GM12878 (cell line): ENCODE results near the gene SPTBN1.
"Not testable (repeated sequence)": the region's sequence is repeated elsewhere in the genome, so short reads cannot be mapped to it uniquely, and the experiment has no call there.

Experiments used
- BRCA1 ChIP-seq: IDR thresholded peaks from 2 replicates; pipeline ENCODE4 v1.6.1; 2011; ENCODE audit warnings: low read depth, low read length, improper control_type of control experiment
- CEBPB ChIP-seq, 2 experiments: fragments of 150-350 bp in 1 of 2; IDR thresholded peaks; 2 replicates each; pipeline ENCODE4 v1.6.1; 2012 to 2014; ENCODE audit warnings: low read depth in 2 of 2, low read length in 2 of 2, borderline replicate concordance in 1 of 2, inconsistent platforms in 1 of 2
- CREB1 ChIP-seq: IDR thresholded peaks from 2 replicates; pipeline ENCODE4 v1.6.1; 2012; ENCODE audit warnings: low read depth, mild to moderate bottlenecking, inconsistent platforms
- POLR2A ChIP-seq: IDR thresholded peaks from 2 replicates; pipeline ENCODE4 v1.6.1; 2011; ENCODE audit warnings: low read depth, mild to moderate bottlenecking, low read length
- POLR2AphosphoS5 ChIP-seq: IDR thresholded peaks from 2 replicates; pipeline ENCODE4 v1.6.1; 2011; ENCODE audit warnings: mild to moderate bottlenecking, low read length, inconsistent platforms
- RCOR1 ChIP-seq: conservative IDR thresholded peaks from 2 replicates; pipeline ENCODE4 v1.6.1; 2012; ENCODE audit warnings: low read depth, low read length, improper control_type of control experiment
- RFX5 ChIP-seq: IDR thresholded peaks from 2 replicates; pipeline ENCODE4 v1.6.1; 2011; ENCODE audit warnings: low read depth, low read length, improper control_type of control experiment
- SIN3A ChIP-seq: IDR thresholded peaks from 2 replicates; pipeline ENCODE4 v1.6.1; 2012; ENCODE audit warnings: low read depth, low read length, improper control_type of control experiment
- ZSCAN29 ChIP-seq: fragments of 450-650 bp; IDR thresholded peaks from 2 replicates; pipeline ENCODE4 v1.6.1; 2017; ENCODE audit warnings: mild to moderate bottlenecking, moderate library complexity
- TF ChIP-seq, protein P1 (sequence below): IDR thresholded peaks from 2 replicates; pipeline ENCODE4 v1.6.1; 2011; ENCODE audit warnings: borderline replicate concordance, low read depth, mild to moderate bottlenecking, moderate library complexity, mixed read lengths, low read length; ENCODE audit not compliant: insufficient read depth; ENCODE audit errors: extremely low read length
- TF ChIP-seq, protein P2 (sequence below): fragments of 450-650 bp; IDR thresholded peaks from 2 replicates; pipeline ENCODE4 v1.6.1; 2017; ENCODE audit warnings: antibody characterized with exemption, mild to moderate bottlenecking, moderate library complexity
- TF ChIP-seq, protein P3 (sequence below), 3 experiments: IDR thresholded peaks in 2 of 3; conservative IDR thresholded peaks in 1 of 3; 2 replicates each; pipeline ENCODE4 v1.5.1; 2011; ENCODE audit warnings: low read depth in 3 of 3, low read length in 3 of 3, mild to moderate bottlenecking in 3 of 3, control low read depth in 2 of 3, moderate library complexity in 2 of 3, inconsistent platforms in 1 of 3, mixed read lengths in 1 of 3; ENCODE audit not compliant: control insufficient read depth in 2 of 3, insufficient read depth in 1 of 3; ENCODE audit errors: extremely low read depth in 1 of 3
- TF ChIP-seq, protein P4 (sequence below): IDR thresholded peaks from 2 replicates; pipeline ENCODE4 v1.6.1; 2012; ENCODE audit warnings: low read length, inconsistent platforms
- TF ChIP-seq, protein P5 (sequence below): IDR thresholded peaks from 2 replicates; pipeline ENCODE4 v1.6.1; 2011; ENCODE audit warnings: low read depth, low read length, improper control_type of control experiment, borderline replicate concordance

DNA sequence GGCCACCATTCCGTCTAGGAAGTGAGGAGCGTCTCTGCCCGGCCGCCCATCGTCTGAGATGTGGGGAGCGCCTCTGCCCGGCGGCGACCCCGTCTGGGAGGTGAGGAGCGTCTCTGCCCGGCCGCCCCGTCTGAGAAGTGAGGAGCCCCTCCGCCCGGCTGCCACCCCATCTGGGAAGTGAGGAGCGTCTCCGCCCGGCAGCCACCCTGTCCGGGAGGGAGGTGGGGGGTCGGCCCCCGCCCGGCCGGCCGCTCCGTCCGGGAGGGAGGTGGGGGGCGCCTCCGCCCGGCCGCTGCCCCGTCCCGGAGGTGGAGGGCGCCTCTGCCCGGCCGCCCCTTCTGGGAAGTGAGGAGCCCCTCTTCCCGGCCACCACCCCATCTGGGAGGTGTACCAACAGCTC, 242.8 kb downstream of the SPTBN1 start:
- not testable (repeated sequence) for TF ChIP-seq POLR2A; POLR2AphosphoS5; SIN3A; RCOR1; ZSCAN29; RFX5; BRCA1; CREB1; CEBPB (IDR thresholded peaks at IDR 0.05; ENCODE audit: borderline replicate concordance in 1 of 2, low read depth in 2 of 2, low read length in 2 of 2)
- TF ChIP-seq, protein P1, sequence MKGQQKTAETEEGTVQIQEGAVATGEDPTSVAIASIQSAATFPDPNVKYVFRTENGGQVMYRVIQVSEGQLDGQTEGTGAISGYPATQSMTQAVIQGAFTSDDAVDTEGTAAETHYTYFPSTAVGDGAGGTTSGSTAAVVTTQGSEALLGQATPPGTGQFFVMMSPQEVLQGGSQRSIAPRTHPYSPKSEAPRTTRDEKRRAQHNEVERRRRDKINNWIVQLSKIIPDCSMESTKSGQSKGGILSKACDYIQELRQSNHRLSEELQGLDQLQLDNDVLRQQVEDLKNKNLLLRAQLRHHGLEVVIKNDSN, result not testable (repeated sequence)
- TF ChIP-seq, protein P2, sequence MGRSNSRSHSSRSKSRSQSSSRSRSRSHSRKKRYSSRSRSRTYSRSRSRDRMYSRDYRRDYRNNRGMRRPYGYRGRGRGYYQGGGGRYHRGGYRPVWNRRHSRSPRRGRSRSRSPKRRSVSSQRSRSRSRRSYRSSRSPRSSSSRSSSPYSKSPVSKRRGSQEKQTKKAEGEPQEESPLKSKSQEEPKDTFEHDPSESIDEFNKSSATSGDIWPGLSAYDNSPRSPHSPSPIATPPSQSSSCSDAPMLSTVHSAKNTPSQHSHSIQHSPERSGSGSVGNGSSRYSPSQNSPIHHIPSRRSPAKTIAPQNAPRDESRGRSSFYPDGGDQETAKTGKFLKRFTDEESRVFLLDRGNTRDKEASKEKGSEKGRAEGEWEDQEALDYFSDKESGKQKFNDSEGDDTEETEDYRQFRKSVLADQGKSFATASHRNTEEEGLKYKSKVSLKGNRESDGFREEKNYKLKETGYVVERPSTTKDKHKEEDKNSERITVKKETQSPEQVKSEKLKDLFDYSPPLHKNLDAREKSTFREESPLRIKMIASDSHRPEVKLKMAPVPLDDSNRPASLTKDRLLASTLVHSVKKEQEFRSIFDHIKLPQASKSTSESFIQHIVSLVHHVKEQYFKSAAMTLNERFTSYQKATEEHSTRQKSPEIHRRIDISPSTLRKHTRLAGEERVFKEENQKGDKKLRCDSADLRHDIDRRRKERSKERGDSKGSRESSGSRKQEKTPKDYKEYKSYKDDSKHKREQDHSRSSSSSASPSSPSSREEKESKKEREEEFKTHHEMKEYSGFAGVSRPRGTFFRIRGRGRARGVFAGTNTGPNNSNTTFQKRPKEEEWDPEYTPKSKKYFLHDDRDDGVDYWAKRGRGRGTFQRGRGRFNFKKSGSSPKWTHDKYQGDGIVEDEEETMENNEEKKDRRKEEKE, result not testable (repeated sequence)
- TF ChIP-seq, protein P3, sequence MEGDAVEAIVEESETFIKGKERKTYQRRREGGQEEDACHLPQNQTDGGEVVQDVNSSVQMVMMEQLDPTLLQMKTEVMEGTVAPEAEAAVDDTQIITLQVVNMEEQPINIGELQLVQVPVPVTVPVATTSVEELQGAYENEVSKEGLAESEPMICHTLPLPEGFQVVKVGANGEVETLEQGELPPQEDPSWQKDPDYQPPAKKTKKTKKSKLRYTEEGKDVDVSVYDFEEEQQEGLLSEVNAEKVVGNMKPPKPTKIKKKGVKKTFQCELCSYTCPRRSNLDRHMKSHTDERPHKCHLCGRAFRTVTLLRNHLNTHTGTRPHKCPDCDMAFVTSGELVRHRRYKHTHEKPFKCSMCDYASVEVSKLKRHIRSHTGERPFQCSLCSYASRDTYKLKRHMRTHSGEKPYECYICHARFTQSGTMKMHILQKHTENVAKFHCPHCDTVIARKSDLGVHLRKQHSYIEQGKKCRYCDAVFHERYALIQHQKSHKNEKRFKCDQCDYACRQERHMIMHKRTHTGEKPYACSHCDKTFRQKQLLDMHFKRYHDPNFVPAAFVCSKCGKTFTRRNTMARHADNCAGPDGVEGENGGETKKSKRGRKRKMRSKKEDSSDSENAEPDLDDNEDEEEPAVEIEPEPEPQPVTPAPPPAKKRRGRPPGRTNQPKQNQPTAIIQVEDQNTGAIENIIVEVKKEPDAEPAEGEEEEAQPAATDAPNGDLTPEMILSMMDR (IDR thresholded peaks at IDR 0.05 in 2 of 3, conservative IDR thresholded peaks at IDR 0.05 in 1 of 3; ENCODE audit: control insufficient read depth in 2 of 3, extremely low read depth in 1 of 3, insufficient read depth in 1 of 3, low read depth in 3 of 3, low read length in 3 of 3), result not testable (repeated sequence)
- TF ChIP-seq, protein P4, sequence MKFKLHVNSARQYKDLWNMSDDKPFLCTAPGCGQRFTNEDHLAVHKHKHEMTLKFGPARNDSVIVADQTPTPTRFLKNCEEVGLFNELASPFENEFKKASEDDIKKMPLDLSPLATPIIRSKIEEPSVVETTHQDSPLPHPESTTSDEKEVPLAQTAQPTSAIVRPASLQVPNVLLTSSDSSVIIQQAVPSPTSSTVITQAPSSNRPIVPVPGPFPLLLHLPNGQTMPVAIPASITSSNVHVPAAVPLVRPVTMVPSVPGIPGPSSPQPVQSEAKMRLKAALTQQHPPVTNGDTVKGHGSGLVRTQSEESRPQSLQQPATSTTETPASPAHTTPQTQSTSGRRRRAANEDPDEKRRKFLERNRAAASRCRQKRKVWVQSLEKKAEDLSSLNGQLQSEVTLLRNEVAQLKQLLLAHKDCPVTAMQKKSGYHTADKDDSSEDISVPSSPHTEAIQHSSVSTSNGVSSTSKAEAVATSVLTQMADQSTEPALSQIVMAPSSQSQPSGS, result not testable (repeated sequence)
- TF ChIP-seq, protein P5, sequence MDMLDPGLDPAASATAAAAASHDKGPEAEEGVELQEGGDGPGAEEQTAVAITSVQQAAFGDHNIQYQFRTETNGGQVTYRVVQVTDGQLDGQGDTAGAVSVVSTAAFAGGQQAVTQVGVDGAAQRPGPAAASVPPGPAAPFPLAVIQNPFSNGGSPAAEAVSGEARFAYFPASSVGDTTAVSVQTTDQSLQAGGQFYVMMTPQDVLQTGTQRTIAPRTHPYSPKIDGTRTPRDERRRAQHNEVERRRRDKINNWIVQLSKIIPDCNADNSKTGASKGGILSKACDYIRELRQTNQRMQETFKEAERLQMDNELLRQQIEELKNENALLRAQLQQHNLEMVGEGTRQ, result not testable (repeated sequence)
